Heart right ventricle (tissue), 16 donors: ENCODE data around the gene NIPA2. TPM values are rescaled to one million over a fixed set of nuclear protein-coding genes. Genes with fewer than 3 reads are reported as not detected.
A peak's percentile ranks its signal among the peaks of the same experiment; 100 is the strongest.

ENCODE experiments used
- ATAC-seq, 8 donors: fragments of 200-7000 bp; cut with Tn5 transposase; one replicate each; pipeline ENCODE4 v1.9.1; 2020; ENCODE audit warnings: mild to moderate bottlenecking in 8 of 8, moderate library complexity in 8 of 8, moderate number of reproducible peaks in 1 of 8
- DNase-seq, 2 donors: peaks; one replicate each; pipeline ENCODE4 v3.0.0-alpha.2; 2020
- H3K27ac ChIP-seq, 10 donors: fragments of 200-600 bp; sonication (generic) in 2 of 10; one replicate each; pipeline versions ENCODE4 v1.5.0 to v1.8.0; 2020 to 2022; ENCODE audit warnings: mild to moderate bottlenecking in 3 of 10
- H3K27me3 ChIP-seq, 7 donors: fragments of 200-600 bp; one replicate each; pipeline ENCODE4 v1.8.0; 2021 to 2022; ENCODE audit warnings: mild to moderate bottlenecking in 2 of 7
- H3K36me3 ChIP-seq, 9 donors: fragments of 200-600 bp; sonication (generic) in 1 of 9; one replicate each; pipeline versions ENCODE4 v1.5.0 to v1.8.0; 2020 to 2022; ENCODE audit warnings: mild to moderate bottlenecking in 2 of 9
- H3K4me1 ChIP-seq, 9 donors: fragments of 200-600 bp; sonication (generic) in 1 of 9; one replicate each; pipeline versions ENCODE4 v1.5.0 to v1.8.0; 2020 to 2022; ENCODE audit warnings: mild to moderate bottlenecking in 4 of 9
- H3K4me3 ChIP-seq, 10 donors: fragments of 200-600 bp; sonication (generic) in 2 of 10; one replicate each; pipeline versions ENCODE4 v1.5.0 to v1.8.0; 2020 to 2022; ENCODE audit warnings: mild to moderate bottlenecking in 7 of 10, moderate library complexity in 2 of 10
- H3K9me3 ChIP-seq, 11 donors: fragments of 200-600 bp in 10 of 11; sonication (generic) in 2 of 11; one replicate each; pipeline versions ENCODE4 v1.5.0 to v1.8.0; 2013 to 2022; ENCODE audit warnings: mild to moderate bottlenecking in 2 of 11, control low read depth in 1 of 11, moderate library complexity in 1 of 11
- CTCF ChIP-seq, 9 donors: fragments of 200-600 bp; sonication (generic) in 2 of 9; IDR thresholded peaks; one replicate each; pipeline versions ENCODE4 v1.5.0 to v1.8.0; 2021 to 2022; ENCODE audit warnings: antibody characterized with exemption in 9 of 9, mild to moderate bottlenecking in 5 of 9, moderate library complexity in 1 of 9
- WGBS, 2 donors: extraction: QIAGEN DNeasy Blood & Tissue Kit; methylation state at CpG; one replicate each; pipeline ENCODE4 v1.1.7; 2013; ENCODE audit warnings: inconsistent platforms in 1 of 2; 5-methylcytosine and 5-hydroxymethylcytosine counted together
- intact Hi-C, 10 donors: fragments of 100-400 bp; cut with DNase I; formaldehyde crosslinking; loops; one replicate each; pipeline versions ENCODE4 v1.11.1 to v1.14.2; 2022
- polyA plus RNA-seq, 2 donors: library from polyadenylated mRNA; stranded (reverse); fragments of 200-250 nt; gene quantifications; one replicate each; pipeline ENCODE4 v1.2.3, GENCODE V29; 2013
- total RNA-seq, 10 donors: library from RNA; stranded (reverse); fragmentation: NEBNext Ultra II Directional in 3 of 10; extraction: Animal tissue kit (Norgen Biotek cat#: 25700) in 3 of 10; gene quantifications; one replicate each; pipeline versions ENCODE4 v1.2.1 to v1.2.4, GENCODE V29; 2021 to 2023
- donor health status: Arrhythmogenic right ventricular cardiomyopathy.
- donor health status: ischemic (EF 13 %, LVEDD 7.1; RV severe dilation, severe dysfunction).
- donor health status: healthy with polysubstance abuse.
- donor health status: DM: no; HTN: yes; CAD: no.
- donor health status: DM: no; HTN: no; CAD: no.
- donor health status: ischemic (EF 25% LVEDD 6.9; RV normal size, moderate dysfunction).
- donor health status: ischemic (EF 25% LVEDD 5.7; RV mildly dilated, moderate dysfunction).
- donor health status: healthy.
- donor health status: DM: yes; HTN: yes; CAD: no.
- donor health status: Ischemic cardiomyopathy.
- donor health status: ischemic (EF 35%, LVEDD 5.7; RV mildly dilated, moderate dysfunction).
- donor health status: nonischemic (EF 11% LVEDD 7.7; RV severe dilation, severe dysfunction).
- donor health status: DM: yes; HTN: yes; CAD: no.
- donor health status: PGD.
- donor health status: ischemic (EF 29% LVEDD 5.4; RV normal size, mild dysfunction).
- donor health status: nonischemic (EF 23%, LVEDD 6.1; RV moderate dilation, normal function).

NIPA2 gene
- total and polyA plus RNA-seq, 12 donors = 4.7 to 30.3 (median 19.3) TPM

- Histone ChIP-seq H3K4me1 (no peaks in the 10 kb centered on the region), H3K36me3 (peaks cover 0 to 99% (median 62%) of the 10 kb centered on the region in 9 donors), H3K4me3 (no peak overlapping the region), H3K9me3 (no peaks in the 10 kb centered on the region), H3K27me3 (no peaks in the 10 kb centered on the region), H3K27ac (no peak overlapping the region)
- intact Hi-C loops = loop anchor here in 1 of 10 donors (10.0 kb wide), 1 partner anchor 50 kb away; no protein-coding TSS in a partner anchor
- ATAC-seq (peak in 3 of 8 donors; percentile 45 to 65 (median 58)), DNase-seq (peak in 1 of 2 donors; percentile 35)
- no peak for TF ChIP-seq CTCF (IDR thresholded peaks at IDR 0.05)
- 60 to 67% methylated on average over 11 of the region's 11 CpGs for WGBS, 2 donors
These were observed 66.3 kb downstream of the NIPA2 start for GRCh38 chr15:22904736-22905135.

- H3K4me1 ChIP-seq = no peaks in the 10 kb centered on the region
- 91 to 97% methylated on average over 16 of the region's 16 CpGs for WGBS, 2 donors
- H3K9me3 ChIP-seq = no peaks in the 10 kb centered on the region
- H3K36me3 ChIP-seq = peaks cover 0 to 99% (median 70%) of the 10 kb centered on the region in 9 donors
- intact Hi-C loops = loop anchor here in 1 of 10 donors (10.0 kb wide), 1 partner anchor 53 kb away; no protein-coding TSS in a partner anchor
- TF ChIP-seq CTCF (IDR thresholded peaks at IDR 0.05) = no peak
- no peak overlapping the region for H3K27ac ChIP-seq
- H3K4me3 ChIP-seq = no peak overlapping the region
- DNase-seq (no peak), ATAC-seq (no peak)
- no peaks in the 10 kb centered on the region for H3K27me3 ChIP-seq
These were observed 68.9 kb downstream of the NIPA2 start for GRCh38 chr15:22907161-22907950.

- no peak for DNase-seq
- Histone ChIP-seq H3K9me3 (no peaks in the 10 kb centered on the region), H3K36me3 (peaks cover 0 to 98% (median 66%) of the 10 kb centered on the region in 9 donors), H3K4me3 (no peak overlapping the region), H3K4me1 (no peaks in the 10 kb centered on the region), H3K27ac (no peak overlapping the region), H3K27me3 (no peaks in the 10 kb centered on the region)
- WGBS, 2 donors = 94 to 96% methylated on average over 9 of the region's 9 CpGs
- no peak for TF ChIP-seq CTCF (IDR thresholded peaks at IDR 0.05)
- intact Hi-C loops = loop anchor here in 1 of 10 donors (10.0 kb wide), 1 partner anchor 54 kb away; no protein-coding TSS in a partner anchor
- ATAC-seq = no peak
These were observed 70.4 kb downstream of the NIPA2 start for GRCh38 chr15:22908830-22909229.

GRCh38 chr15:22911306-22911705, 72.8 kb downstream of the NIPA2 start:
- TF ChIP-seq CTCF (IDR thresholded peaks at IDR 0.05) = no peak
- WGBS, 2 donors = 90 to 91% methylated on average over 8 of the region's 8 CpGs
- Histone ChIP-seq H3K27ac (no peak overlapping the region), H3K36me3 (peaks cover 0 to 100% (median 88%) of the 10 kb centered on the region in 9 donors), H3K4me3 (no peak overlapping the region), H3K9me3 (no peaks in the 10 kb centered on the region), H3K27me3 (no peaks in the 10 kb centered on the region), H3K4me1 (no peaks in the 10 kb centered on the region)
- no peak for ATAC-seq
- intact Hi-C loops = loop anchor here in 2 of 10 donors (10.0 kb wide), 2 partner anchors 53 to 63 kb away; no protein-coding TSS in a partner anchor
- DNase-seq = no peak
